Naive thymus-derived CD4-positive, alpha-beta T cell (primary cell): ENCODE measurements around the gene GORAB. TPM values are rescaled to one million over a fixed set of nuclear protein-coding genes. Genes with fewer than 3 reads are reported as not detected.
A peak's percentile ranks its signal among the peaks of the same experiment; 100 is the strongest.

Experiments used
- ATAC-seq: fragments of 150-1000 bp; cut with Tn5 transposase; 2 replicates; pipeline ENCODE4 v1.10.0; 2021; ENCODE audit warnings: mild to moderate bottlenecking, moderate library complexity
- CTCF ChIA-PET: fragments of 350-600 bp; sonication (Branson Sonifier 250); formaldehyde crosslinking; loops from one replicate; lab custom pipeline; 2021; ENCODE audit warnings: antibody characterized with exemption; lab: Charles Lee
- POLR2A ChIA-PET: fragments of 350-600 bp; sonication (Branson Sonifier 250); formaldehyde crosslinking; loops from one replicate; lab custom pipeline; 2021; ENCODE audit warnings: antibody characterized with exemption, inconsistent platforms; lab: Charles Lee
- DNase-seq, 9 donors: peaks; one replicate each; pipeline versions ENCODE4 v3.0.0 to v3.0.0-alpha.2; 2020 to 2022; ENCODE audit warnings: mixed read lengths in 1 of 9
- H3K27ac ChIP-seq: one replicate; pipeline ENCODE4 v1.7.0; 2013; ENCODE audit warnings: mild to moderate bottlenecking, low read depth, low read length, moderate library complexity
- H3K27me3 ChIP-seq, 2 donors: one replicate each; pipeline ENCODE4 v1.7.0; 2013; ENCODE audit warnings: low read length in 2 of 2, mild to moderate bottlenecking in 2 of 2, moderate library complexity in 2 of 2; ENCODE audit not compliant: control insufficient read depth in 2 of 2, insufficient read depth in 2 of 2
- H3K36me3 ChIP-seq, 3 experiments: 1 replicate in 2 of 3; 2 replicates in 1 of 3; pipeline ENCODE4 v1.7.0; 2013; ENCODE audit warnings: low read length in 3 of 3, mild to moderate bottlenecking in 3 of 3, moderate library complexity in 1 of 3; ENCODE audit not compliant: insufficient read depth in 3 of 3, control insufficient read depth in 2 of 3
- H3K4me1 ChIP-seq, 2 donors: one replicate each; pipeline ENCODE4 v1.7.0; 2013; ENCODE audit warnings: low read length in 2 of 2, mild to moderate bottlenecking in 2 of 2, moderate library complexity in 1 of 2; ENCODE audit not compliant: control insufficient read depth in 2 of 2, insufficient read depth in 2 of 2
- H3K4me3 ChIP-seq: 2 replicates; pipeline ENCODE4 v1.7.0; 2013; ENCODE audit warnings: mild to moderate bottlenecking, low read length
- H3K9me3 ChIP-seq, 3 experiments: 1 replicate in 2 of 3; 2 replicates in 1 of 3; pipeline ENCODE4 v1.7.0; 2013; ENCODE audit warnings: low read length in 3 of 3; ENCODE audit not compliant: control insufficient read depth in 2 of 3
- H3K27ac Mint-ChIP-seq, 9 donors: one replicate each; pipeline ENCODE4 v1.8.0; 2020 to 2022; ENCODE audit warnings: mixed read lengths in 9 of 9, mild to moderate bottlenecking in 8 of 9, moderate library complexity in 5 of 9, inconsistent platforms in 2 of 9
- H3K27me3 Mint-ChIP-seq, 5 donors: one replicate each; pipeline ENCODE4 v1.8.0; 2021 to 2022; ENCODE audit warnings: mixed read lengths in 5 of 5, mild to moderate bottlenecking in 1 of 5
- H3K36me3 Mint-ChIP-seq, 5 donors: one replicate each; pipeline ENCODE4 v1.8.0; 2020 to 2022; ENCODE audit warnings: mixed read lengths in 5 of 5, mild to moderate bottlenecking in 3 of 5, inconsistent platforms in 1 of 5
- H3K4me1 Mint-ChIP-seq, 7 donors: one replicate each; pipeline ENCODE4 v1.8.0; 2020 to 2022; ENCODE audit warnings: mixed read lengths in 7 of 7, mild to moderate bottlenecking in 3 of 7, inconsistent platforms in 1 of 7
- H3K4me3 Mint-ChIP-seq, 10 donors: one replicate each; pipeline ENCODE4 v1.8.0; 2020 to 2022; ENCODE audit warnings: mild to moderate bottlenecking in 10 of 10, mixed read lengths in 10 of 10, moderate library complexity in 6 of 10, inconsistent platforms in 2 of 10
- H3K9me3 Mint-ChIP-seq, 11 donors: one replicate each; pipeline ENCODE4 v1.8.0; 2020 to 2022; ENCODE audit warnings: mixed read lengths in 11 of 11, mild to moderate bottlenecking in 4 of 11, inconsistent platforms in 1 of 11, moderate library complexity in 1 of 11
- intact Hi-C, 2 donors: fragments of 100-400 bp; cut with micrococcal nuclease; formaldehyde crosslinking; loops; one replicate each; pipeline ENCODE4 v1.15.1; 2023
- polyA plus RNA-seq, 2 donors: library from polyadenylated mRNA; unstranded; fragments of 300-500 nt; fragmentation: Illumina TruSeq; gene quantifications; one replicate each; pipeline ENCODE4 v1.2.3, GENCODE V29; 2021
- total RNA-seq, 6 experiments: library from RNA in 5 of 6; stranded (reverse) in 5 of 6; gene quantifications; 1 replicate in 5 of 6; 2 replicates in 1 of 6; pipeline ENCODE4 v1.2.3 and lab custom pipeline; 2021 to 2026

Gene GORAB
- 10 to 100 TPM; 10.9 to 25.3 (median 22.7) TPM for total RNA-seq
- polyA plus RNA-seq, result 1 to 10 TPM; 4.6 to 6.7 TPM
- total RNA-seq (lab: John Stamatoyannopoulos, UW), result 34.5 reads per million, percentile 63 among the genes with 10 or more reads in this experiment

- Histone ChIP-seq H3K9me3 (no peaks in the 10 kb centered on the region), H3K27me3 (no peaks in the 10 kb centered on the region), H3K4me3 (peak within 1 kb of the TSS; percentile 95), H3K4me1 (peaks cover 8 to 14% of the 10 kb centered on the region in 2 donors), H3K36me3 (peaks cover 0 to 4% (median 0%) of the 10 kb centered on the region in 3 experiments), H3K27ac (peak within 1 kb of the TSS; percentile 91)
- Mint-ChIP-seq H3K36me3 (peaks cover 0 to 12% (median 8%) of the 10 kb centered on the region in 5 donors), H3K27me3 (peaks cover 0 to 20% (median 0%) of the 10 kb centered on the region in 5 donors), H3K4me1 (peaks cover 7 to 29% (median 19%) of the 10 kb centered on the region in 7 donors), H3K9me3 (no peaks in the 10 kb centered on the region), H3K4me3 (no peak within 1 kb of the TSS), H3K27ac (peak within 1 kb of the TSS in 1 of 9 donors; percentile 36)
- DNase-seq (peak; percentile 74 to 87 (median 83)), ATAC-seq (peak; percentile 97)
- CTCF ChIA-PET, result no interaction called here
- intact Hi-C loops, result loop anchor here (1.0 to 5.0 kb wide), 15 partner anchors 458 to 2000 kb away; partner anchors contain the start of genes FMO4 (in 2 of the 2), KIFAP3 (in 2 of the 2), METTL18 (in 2 of the 2) and ATP1B1 (in 1 of the 2)
- POLR2A ChIA-PET, result interaction anchor here (1.0 to 1.7 kb wide), 5 partner anchors 9 to 1250 kb away, joined by 3 to 10 read pairs (median 7); partner anchors contain the start of genes METTL13 and SCYL3
Measured at GRCh38 chr1:170531758-170532657, at the start of gene GORAB. GORAB (plus strand) TSS chr1:170532166; CDS start chr1:170532224, 58 bp downstream.

GRCh38 chr1:170483051-170483450, 48.9 kb upstream of the GORAB start:
- peaks cover 0 to 9% (median 0%) of the 10 kb centered on the region in 11 donors for H3K9me3 Mint-ChIP-seq
- H3K36me3 Mint-ChIP-seq, result peaks cover 0 to 4% (median 0%) of the 10 kb centered on the region in 5 donors
- intact Hi-C loops, result no loop called here
- DNase-seq, result no peak
- Histone ChIP-seq H3K36me3 (no peaks in the 10 kb centered on the region), H3K4me1 (no peaks in the 10 kb centered on the region), H3K4me3 (no peak overlapping the region), H3K9me3 (no peaks in the 10 kb centered on the region), H3K27me3 (no peaks in the 10 kb centered on the region), H3K27ac (no peak overlapping the region)
- ChIA-PET POLR2A (no interaction called here), CTCF (no interaction called here)
- H3K4me1 Mint-ChIP-seq, result no peaks in the 10 kb centered on the region
- no peak overlapping the region for H3K4me3 Mint-ChIP-seq
- H3K27me3 Mint-ChIP-seq, result peaks cover 0 to 36% (median 18%) of the 10 kb centered on the region in 5 donors
- no peak for ATAC-seq
- no peak overlapping the region for H3K27ac Mint-ChIP-seq

GRCh38 chr1:170487503-170487902, 44.5 kb upstream of the GORAB start:
- Histone ChIP-seq H3K4me1 (no peaks in the 10 kb centered on the region), H3K4me3 (no peak overlapping the region), H3K36me3 (no peaks in the 10 kb centered on the region), H3K27ac (no peak overlapping the region), H3K9me3 (no peaks in the 10 kb centered on the region), H3K27me3 (no peaks in the 10 kb centered on the region)
- no peak overlapping the region for H3K4me3 Mint-ChIP-seq
- no peak overlapping the region for H3K27ac Mint-ChIP-seq
- ChIA-PET CTCF (no interaction called here), POLR2A (interaction anchor here (0.5 kb wide), 1 partner anchor 1682 kb away, joined by 3 read pairs; no protein-coding TSS in a partner anchor)
- H3K9me3 Mint-ChIP-seq, result peaks cover 0 to 10% (median 0%) of the 10 kb centered on the region in 11 donors
- intact Hi-C loops, result no loop called here
- H3K4me1 Mint-ChIP-seq, result no peaks in the 10 kb centered on the region
- peaks cover 0 to 5% (median 0%) of the 10 kb centered on the region in 5 donors for H3K36me3 Mint-ChIP-seq
- DNase-seq (no peak), ATAC-seq (no peak)
- peaks cover 4 to 51% (median 31%) of the 10 kb centered on the region in 5 donors for H3K27me3 Mint-ChIP-seq

- Mint-ChIP-seq H3K36me3 (peaks cover 0 to 5% (median 0%) of the 10 kb centered on the region in 5 donors), H3K27ac (no peak overlapping the region), H3K4me1 (peaks cover 3 to 13% (median 7%) of the 10 kb centered on the region in 7 donors), H3K4me3 (no peak overlapping the region), H3K9me3 (peaks cover 0 to 10% (median 0%) of the 10 kb centered on the region in 11 donors), H3K27me3 (peaks cover 7 to 44% (median 30%) of the 10 kb centered on the region in 5 donors)
- POLR2A ChIA-PET, result no interaction called here
- no peak overlapping the region for H3K27ac ChIP-seq
- no peaks in the 10 kb centered on the region for H3K36me3 ChIP-seq
- H3K27me3 ChIP-seq, result no peaks in the 10 kb centered on the region
- ATAC-seq (no peak), DNase-seq (no peak)
- CTCF ChIA-PET, result no interaction called here
- H3K9me3 ChIP-seq, result no peaks in the 10 kb centered on the region
- H3K4me1 ChIP-seq, result no peaks in the 10 kb centered on the region
- intact Hi-C loops, result no loop called here
- H3K4me3 ChIP-seq, result no peak overlapping the region
Measured at GRCh38 chr1:170491291-170491690, 40.7 kb upstream of the GORAB start.

GRCh38 chr1:170494369-170494768, 37.6 kb upstream of the GORAB start:
- H3K9me3 ChIP-seq, result no peaks in the 10 kb centered on the region
- no peak overlapping the region for H3K4me3 ChIP-seq
- no peak overlapping the region for H3K27ac ChIP-seq
- POLR2A ChIA-PET, result no interaction called here
- no peak overlapping the region for H3K4me3 Mint-ChIP-seq
- CTCF ChIA-PET, result no interaction called here
- no peak overlapping the region for H3K27ac Mint-ChIP-seq
- DNase-seq (no peak), ATAC-seq (no peak)
- H3K36me3 ChIP-seq, result no peaks in the 10 kb centered on the region
- H3K27me3 Mint-ChIP-seq, result peaks cover 7 to 34% (median 22%) of the 10 kb centered on the region in 5 donors
- H3K27me3 ChIP-seq, result no peaks in the 10 kb centered on the region
- no peaks in the 10 kb centered on the region for H3K36me3 Mint-ChIP-seq
- intact Hi-C loops, result no loop called here
- H3K9me3 Mint-ChIP-seq, result peaks cover 0 to 2% (median 0%) of the 10 kb centered on the region in 11 donors
- no peaks in the 10 kb centered on the region for H3K4me1 ChIP-seq
- H3K4me1 Mint-ChIP-seq, result peaks cover 3 to 13% (median 7%) of the 10 kb centered on the region in 7 donors

- CTCF ChIA-PET, result no interaction called here
Measured at GRCh38 chr1:170495006-170495405, 37.0 kb upstream of the GORAB start.

More at GRCh38 chr1:170495006-170495405, 37.0 kb upstream of the GORAB start:
- Mint-ChIP-seq H3K27ac (no peak overlapping the region), H3K27me3 (peaks cover 9 to 36% (median 20%) of the 10 kb centered on the region in 5 donors), H3K36me3 (no peaks in the 10 kb centered on the region), H3K4me3 (no peak overlapping the region), H3K4me1 (peaks cover 3 to 13% (median 7%) of the 10 kb centered on the region in 7 donors), H3K9me3 (peaks cover 0 to 2% (median 0%) of the 10 kb centered on the region in 11 donors)
- H3K27me3 ChIP-seq, result no peaks in the 10 kb centered on the region
- intact Hi-C loops, result no loop called here
- H3K4me1 ChIP-seq, result no peaks in the 10 kb centered on the region
- POLR2A ChIA-PET, result no interaction called here
- ATAC-seq, result no peak
- H3K27ac ChIP-seq, result no peak overlapping the region
- H3K4me3 ChIP-seq, result no peak overlapping the region
- no peaks in the 10 kb centered on the region for H3K9me3 ChIP-seq
- H3K36me3 ChIP-seq, result no peaks in the 10 kb centered on the region
- DNase-seq, result no peak
